Smooth muscle cell (in vitro differentiated cells): ENCODE measurements around the gene HOXC12. TPM values are rescaled to one million over a fixed set of nuclear protein-coding genes. Genes with fewer than 3 reads are reported as not detected.
A peak's percentile ranks its signal among the peaks of the same experiment; 100 is the strongest.

Source experiments
- DNase-seq: peaks from one replicate; lab custom pipeline; 2025; ENCODE audit not compliant: unreplicated experiment; lab: John Stamatoyannopoulos, UW
- H2AFZ ChIP-seq: fragments of 200-600 bp; sonication (generic); 2 replicates; pipeline ENCODE4 v1.6.0; 2016; ENCODE audit warnings: antibody characterized with exemption, low read depth, mild to moderate bottlenecking
- H3F3A ChIP-seq: fragments of 200-600 bp; sonication (generic); 2 replicates; pipeline ENCODE4 v1.6.0; 2017; ENCODE audit warnings: antibody characterized with exemption, low read depth
- H3K27ac ChIP-seq: fragments of 200-600 bp; sonication (generic); 2 replicates; pipeline ENCODE4 v1.5.1; 2016; ENCODE audit warnings: low read depth, mild to moderate bottlenecking
- H3K27me3 ChIP-seq: fragments of 200-600 bp; sonication (generic); 2 replicates; pipeline ENCODE4 v1.6.1; 2016; ENCODE audit warnings: low read depth, mild to moderate bottlenecking
- H3K36me3 ChIP-seq: fragments of 200-600 bp; sonication (generic); 2 replicates; pipeline ENCODE4 v1.5.1; 2016; ENCODE audit warnings: low read depth
- H3K4me1 ChIP-seq: fragments of 200-600 bp; sonication (generic); 2 replicates; pipeline ENCODE4 v1.5.1; 2016; ENCODE audit warnings: low read depth
- H3K4me2 ChIP-seq: fragments of 200-600 bp; sonication (generic); 2 replicates; pipeline ENCODE4 v1.6.0; 2016; ENCODE audit warnings: mild to moderate bottlenecking
- H3K4me3 ChIP-seq: fragments of 200-600 bp; sonication (generic); 2 replicates; pipeline ENCODE4 v1.5.1; 2016; ENCODE audit warnings: mild to moderate bottlenecking
- H3K79me2 ChIP-seq: fragments of 200-600 bp; sonication (generic); 2 replicates; pipeline ENCODE4 v1.6.0; 2016; ENCODE audit warnings: low read depth, mild to moderate bottlenecking
- H3K9ac ChIP-seq: fragments of 200-600 bp; sonication (generic); 2 replicates; pipeline ENCODE4 v1.6.0; 2016; ENCODE audit warnings: low read depth
- H3K9me3 ChIP-seq: fragments of 200-600 bp; sonication (generic); replicated peaks from 2 replicates; pipeline ENCODE4 v1.5.1; 2016; ENCODE audit warnings: low read depth
- H4K20me1 ChIP-seq: fragments of 200-600 bp; sonication (generic); 2 replicates; pipeline ENCODE4 v1.6.0; 2016; ENCODE audit warnings: low read depth
- WGBS: methylation state at CpG from one replicate; pipeline ENCODE4 v1.1.7; 2016; ENCODE audit warnings: low lambda C conversion rate; 5-methylcytosine and 5-hydroxymethylcytosine counted together
- polyA plus RNA-seq: library from polyadenylated mRNA; unstranded; fragments of >200 nt; fragmentation: Nextera tagmentation; extraction: Ambion mirVana; gene quantifications from 2 replicates; pipeline ENCODE4 v1.2.1, GENCODE V29; 2016
- total RNA-seq: library from RNA; depleted of rRNA; stranded (reverse); fragments of >200 nt; gene quantifications from 2 replicates; pipeline ENCODE4 v1.2.3, GENCODE V29; 2014
- TF ChIP-seq, protein P1 (sequence below): fragments of 200-600 bp; sonication (generic); IDR thresholded peaks from 2 replicates; pipeline ENCODE4 v1.5.1; 2017; ENCODE audit warnings: borderline replicate concordance, mild to moderate bottlenecking, antibody characterized with exemption; ENCODE audit not compliant: insufficient read depth, poor library complexity, severe bottlenecking

The HOXC12 gene
- total and polyA plus RNA-seq, 2 experiments from 2014 or later: 0.32 TPM; not detected in 1

DNA sequence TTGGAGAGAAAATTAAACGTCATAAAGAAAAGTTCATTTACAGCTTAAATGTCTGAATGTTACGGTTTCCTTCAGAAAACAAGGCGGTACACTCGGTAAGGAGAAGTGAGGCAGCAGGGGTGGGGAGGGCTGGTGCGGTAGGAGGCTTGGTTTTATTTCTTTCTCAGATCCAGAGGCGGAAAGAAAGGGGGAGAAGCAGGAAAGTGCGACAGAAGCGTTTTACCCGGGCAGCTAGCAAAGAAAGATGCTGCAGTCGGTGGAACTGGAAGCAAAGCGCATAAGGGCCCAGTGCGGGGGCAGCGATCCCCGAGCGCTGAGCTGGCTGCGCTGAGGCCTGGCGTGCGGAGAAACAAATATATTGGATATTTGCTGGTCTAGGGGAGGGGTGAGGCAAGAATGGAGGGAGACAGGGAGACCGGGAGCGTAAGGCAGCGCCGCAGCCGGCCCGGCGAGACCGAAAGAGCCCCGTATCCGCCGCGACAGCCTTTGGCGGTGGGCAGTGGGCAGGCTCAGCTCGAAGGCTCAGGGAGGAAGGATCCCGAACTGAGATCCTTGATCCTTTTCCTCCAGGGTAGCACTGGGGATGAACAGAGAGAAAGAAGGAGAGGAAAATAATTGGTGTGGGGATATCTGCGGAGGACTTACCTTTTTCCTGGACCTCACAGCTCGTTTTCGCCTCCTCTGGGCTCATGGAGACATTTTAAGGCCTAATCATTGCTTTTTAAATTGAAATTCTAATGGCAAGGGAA lies 11.9 kb downstream of the HOXC12 start:
- H3K27me3 ChIP-seq: peaks cover 100% of the 10 kb centered on the region
- no peak for DNase-seq
- H3K9me3 ChIP-seq: no peaks in the 10 kb centered on the region
- H3K4me3 ChIP-seq: peak overlapping the region; percentile 30
- H4K20me1 ChIP-seq: no peaks in the 10 kb centered on the region
- H3K9ac ChIP-seq: no peak overlapping the region
- H3K4me2 ChIP-seq: peak overlapping the region; percentile 63
- H3K36me3 ChIP-seq: no peaks in the 10 kb centered on the region
- TF ChIP-seq, protein P1, sequence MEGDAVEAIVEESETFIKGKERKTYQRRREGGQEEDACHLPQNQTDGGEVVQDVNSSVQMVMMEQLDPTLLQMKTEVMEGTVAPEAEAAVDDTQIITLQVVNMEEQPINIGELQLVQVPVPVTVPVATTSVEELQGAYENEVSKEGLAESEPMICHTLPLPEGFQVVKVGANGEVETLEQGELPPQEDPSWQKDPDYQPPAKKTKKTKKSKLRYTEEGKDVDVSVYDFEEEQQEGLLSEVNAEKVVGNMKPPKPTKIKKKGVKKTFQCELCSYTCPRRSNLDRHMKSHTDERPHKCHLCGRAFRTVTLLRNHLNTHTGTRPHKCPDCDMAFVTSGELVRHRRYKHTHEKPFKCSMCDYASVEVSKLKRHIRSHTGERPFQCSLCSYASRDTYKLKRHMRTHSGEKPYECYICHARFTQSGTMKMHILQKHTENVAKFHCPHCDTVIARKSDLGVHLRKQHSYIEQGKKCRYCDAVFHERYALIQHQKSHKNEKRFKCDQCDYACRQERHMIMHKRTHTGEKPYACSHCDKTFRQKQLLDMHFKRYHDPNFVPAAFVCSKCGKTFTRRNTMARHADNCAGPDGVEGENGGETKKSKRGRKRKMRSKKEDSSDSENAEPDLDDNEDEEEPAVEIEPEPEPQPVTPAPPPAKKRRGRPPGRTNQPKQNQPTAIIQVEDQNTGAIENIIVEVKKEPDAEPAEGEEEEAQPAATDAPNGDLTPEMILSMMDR: no peak
- H3F3A ChIP-seq: no peaks in the 10 kb centered on the region
- WGBS: 4% methylated on average over 36 of the region's 36 CpGs
- no peak overlapping the region for H3K27ac ChIP-seq
- H3K4me1 ChIP-seq: no peaks in the 10 kb centered on the region
- peak overlapping the region; percentile 68 for H2AFZ ChIP-seq
- no peaks in the 10 kb centered on the region for H3K79me2 ChIP-seq

DNA sequence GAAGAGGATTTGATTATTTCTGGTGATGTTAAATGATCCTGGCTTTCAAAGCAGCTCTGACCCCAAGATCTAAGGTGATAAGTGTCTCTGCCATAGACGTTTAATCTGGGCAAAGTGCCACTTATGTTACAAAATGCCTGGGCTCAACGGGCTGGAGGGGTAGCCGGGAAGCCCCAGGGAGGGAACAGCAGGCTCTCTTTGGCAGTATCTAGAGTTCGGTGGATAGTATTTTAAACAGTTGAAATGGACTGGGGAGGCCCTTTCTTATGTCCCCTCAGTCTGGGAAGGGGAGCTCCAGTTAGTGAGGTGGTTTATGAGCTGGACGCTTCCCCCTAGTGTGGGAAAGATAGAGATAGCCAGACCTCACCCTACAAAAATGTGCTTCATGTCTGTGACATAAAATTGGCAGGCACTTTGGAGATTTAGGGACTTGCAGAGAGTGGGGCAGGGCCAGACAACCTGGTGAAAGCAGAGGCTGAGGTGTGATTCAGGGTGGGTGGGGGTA lies 12.8 kb downstream of the HOXC12 start:
- Histone ChIP-seq H3K27me3 (peaks cover 100% of the 10 kb centered on the region), H3K4me2 (peak overlapping the region; percentile 63), H2AFZ (no peak overlapping the region), H3K36me3 (no peaks in the 10 kb centered on the region), H3K9me3 (no peaks in the 10 kb centered on the region), H3K4me1 (no peaks in the 10 kb centered on the region), H4K20me1 (no peaks in the 10 kb centered on the region), H3K9ac (no peak overlapping the region), H3K79me2 (no peaks in the 10 kb centered on the region), H3K27ac (no peak overlapping the region), H3F3A (no peaks in the 10 kb centered on the region), H3K4me3 (peak overlapping the region; percentile 30)
- 38% methylated on average over 5 of the region's 5 CpGs for WGBS
- TF ChIP-seq, protein P1: no peak
- DNase-seq: no peak

DNA sequence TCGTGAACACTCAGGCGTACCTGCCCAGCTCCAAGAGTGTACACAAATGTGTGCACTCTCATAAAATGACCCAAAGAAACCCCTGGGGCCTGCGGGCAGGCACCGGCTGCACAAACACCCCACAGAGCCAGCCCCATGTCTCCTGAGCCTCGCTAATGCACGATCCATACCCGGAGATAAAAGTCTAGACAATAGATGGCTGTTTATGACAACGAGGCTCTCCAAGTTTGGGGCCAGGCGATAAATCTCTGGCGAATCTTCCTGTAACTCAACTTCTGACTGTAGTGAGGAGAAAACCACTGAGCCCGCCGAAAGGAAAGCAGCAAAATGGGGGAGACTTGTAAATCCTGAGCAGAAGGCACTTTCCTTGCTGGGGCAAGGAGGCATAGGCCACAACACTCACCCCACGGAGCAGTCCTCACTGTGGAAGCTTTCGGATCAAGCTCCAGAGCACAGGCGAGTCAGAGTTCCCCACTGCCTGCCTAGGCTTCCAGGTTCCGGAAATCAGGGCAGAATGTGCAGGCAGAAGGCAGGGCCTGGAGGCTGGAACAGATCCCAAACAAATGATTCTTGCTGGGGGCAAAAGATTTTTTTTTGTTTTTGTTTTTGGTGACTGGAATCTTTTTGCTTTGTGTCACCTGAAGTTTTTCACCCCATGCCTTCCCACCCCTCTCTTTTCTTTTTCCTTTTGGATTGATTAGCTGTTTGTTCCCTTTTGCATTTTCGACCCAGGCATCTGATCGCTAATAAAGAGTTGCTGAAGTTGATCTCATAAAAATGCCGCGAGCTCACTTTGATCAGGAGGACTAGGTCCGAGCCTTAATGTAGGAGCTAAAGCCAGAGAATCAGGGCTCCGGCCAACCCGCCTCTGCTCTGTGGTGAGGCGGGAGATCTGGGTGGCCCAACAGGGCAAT lies 13.8 kb downstream of the HOXC12 start:
- TF ChIP-seq, protein P1: no peak
- H3K4me3 ChIP-seq: no peak overlapping the region
- H3K4me2 ChIP-seq: no peak overlapping the region
- 29% methylated on average over 24 of the region's 24 CpGs for WGBS
- no peak overlapping the region for H3K9ac ChIP-seq
- H3K9me3 ChIP-seq: no peaks in the 10 kb centered on the region
- no peak for DNase-seq
- H3K27me3 ChIP-seq: peaks cover 100% of the 10 kb centered on the region
- H3K4me1 ChIP-seq: no peaks in the 10 kb centered on the region
- H3K36me3 ChIP-seq: no peaks in the 10 kb centered on the region
- no peaks in the 10 kb centered on the region for H3F3A ChIP-seq
- H3K79me2 ChIP-seq: no peaks in the 10 kb centered on the region
- no peak overlapping the region for H3K27ac ChIP-seq
- H2AFZ ChIP-seq: no peak overlapping the region
- H4K20me1 ChIP-seq: no peaks in the 10 kb centered on the region
